Chondrocyte (in vitro differentiated cells): Measurements from ENCODE around the gene CHPT1. TPM values are rescaled to one million over a fixed set of nuclear protein-coding genes. Genes with fewer than 3 reads are reported as not detected.

Experiments used
- DNase-seq: peaks from one replicate; pipeline ENCODE4 v3.0.0; 2021; ENCODE audit warnings: mixed read lengths, low spot score
- H3K27ac Mint-ChIP-seq: one replicate; pipeline ENCODE4 v1.8.0; 2021; ENCODE audit warnings: mild to moderate bottlenecking, moderate library complexity, mixed read lengths; ENCODE audit not compliant: unreplicated experiment
- H3K27me3 Mint-ChIP-seq: 2 replicates; pipeline ENCODE4 v1.8.0; 2021; ENCODE audit warnings: low read depth, mixed read lengths
- H3K36me3 Mint-ChIP-seq: 2 replicates; pipeline ENCODE4 v1.8.0; 2021; ENCODE audit warnings: low read depth, mixed read lengths
- H3K4me1 Mint-ChIP-seq: 2 replicates; pipeline ENCODE4 v1.8.0; 2021; ENCODE audit warnings: low read depth, mild to moderate bottlenecking, mixed read lengths
- H3K4me3 Mint-ChIP-seq: one replicate; pipeline ENCODE4 v1.8.0; 2021; ENCODE audit warnings: mild to moderate bottlenecking, moderate library complexity, mixed read lengths; ENCODE audit not compliant: unreplicated experiment
- H3K9me3 Mint-ChIP-seq: 2 replicates; pipeline ENCODE4 v1.8.0; 2021; ENCODE audit warnings: low read depth, mixed read lengths
- CTCF ChIP-seq: fragments of 200-600 bp; sonication (generic); IDR thresholded peaks from 2 replicates; pipeline ENCODE4 v1.5.0; 2021; ENCODE audit warnings: antibody characterized with exemption, mild to moderate bottlenecking, moderate library complexity
- long read RNA-seq: library from polyadenylated mRNA; stranded (forward); transcript quantifications from one replicate; pipeline ENCODE4 v2.0.0, GENCODE V29; 2021
- total RNA-seq: library from RNA; stranded (reverse); gene quantifications from 3 replicates; pipeline ENCODE4 v1.2.1, GENCODE V29; 2021

The CHPT1 gene
- total RNA-seq: 32.1 to 36.3 TPM (median 34.1 TPM) in 3 replicates
- long read RNA-seq, transcript CHPT1-205 (8 exons, 2,001 nt): minor isoform, 13 of 84 reads
- long read RNA-seq, transcript CHPT1-201 (9 exons, 1,585 nt): major isoform, 58 of 84 reads
- long read RNA-seq, partial matches to known transcripts: 0 of 84 reads
- long read RNA-seq, other reads (novel, unspliced or antisense): 13 of 84 reads

GRCh38 chr12:101697197-101697929, at the start of gene CHPT1:
CHPT1 (plus strand) TSS chr12:101697640; CDS start chr12:101697862, 222 bp downstream.
- H3K27ac Mint-ChIP-seq: peak within 1 kb of the TSS; percentile 69
- TF ChIP-seq CTCF: no peak
- H3K9me3 Mint-ChIP-seq: no peaks in the 10 kb centered on the region
- H3K4me1 Mint-ChIP-seq: peaks cover 36% of the 10 kb centered on the region
- H3K4me3 Mint-ChIP-seq: peak within 1 kb of the TSS; percentile 84
- no peak for DNase-seq
- H3K36me3 Mint-ChIP-seq: no peaks in the 10 kb centered on the region
- H3K27me3 Mint-ChIP-seq: no peaks in the 10 kb centered on the region

- TF ChIP-seq CTCF: no peak
- no peaks in the 10 kb centered on the region for H3K36me3 Mint-ChIP-seq
- H3K27ac Mint-ChIP-seq: no peak overlapping the region
- H3K4me3 Mint-ChIP-seq: no peak overlapping the region
- H3K27me3 Mint-ChIP-seq: peaks cover 4% of the 10 kb centered on the region
- H3K4me1 Mint-ChIP-seq: no peaks in the 10 kb centered on the region
- H3K9me3 Mint-ChIP-seq: no peaks in the 10 kb centered on the region
- no peak for DNase-seq
These were observed 49.7 kb upstream of the CHPT1 start for GRCh38 chr12:101647711-101648110.

DNA sequence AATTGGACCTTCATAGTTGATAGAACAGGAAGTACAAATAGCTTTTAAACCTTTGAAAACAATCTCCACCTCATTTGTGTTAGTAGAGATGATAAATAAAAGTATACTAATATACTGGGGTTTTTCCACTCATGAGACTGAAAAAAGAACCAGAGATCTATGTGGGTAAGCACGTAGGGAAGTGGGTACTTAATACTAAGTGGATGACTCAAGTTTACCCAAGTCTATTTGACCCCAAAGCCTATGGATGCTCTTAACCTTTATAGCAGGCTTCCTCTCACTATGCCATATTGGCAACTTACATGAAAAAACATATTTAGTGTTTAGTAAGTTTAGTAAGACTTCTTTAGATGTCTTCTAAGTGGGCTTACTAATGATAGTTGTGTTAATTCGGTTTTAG, 49.2 kb upstream of the CHPT1 start:
- Mint-ChIP-seq H3K27ac (no peak overlapping the region), H3K4me1 (no peaks in the 10 kb centered on the region), H3K36me3 (no peaks in the 10 kb centered on the region), H3K27me3 (peaks cover 3% of the 10 kb centered on the region), H3K4me3 (no peak overlapping the region), H3K9me3 (no peaks in the 10 kb centered on the region)
- DNase-seq: no peak
- TF ChIP-seq CTCF: no peak

DNA sequence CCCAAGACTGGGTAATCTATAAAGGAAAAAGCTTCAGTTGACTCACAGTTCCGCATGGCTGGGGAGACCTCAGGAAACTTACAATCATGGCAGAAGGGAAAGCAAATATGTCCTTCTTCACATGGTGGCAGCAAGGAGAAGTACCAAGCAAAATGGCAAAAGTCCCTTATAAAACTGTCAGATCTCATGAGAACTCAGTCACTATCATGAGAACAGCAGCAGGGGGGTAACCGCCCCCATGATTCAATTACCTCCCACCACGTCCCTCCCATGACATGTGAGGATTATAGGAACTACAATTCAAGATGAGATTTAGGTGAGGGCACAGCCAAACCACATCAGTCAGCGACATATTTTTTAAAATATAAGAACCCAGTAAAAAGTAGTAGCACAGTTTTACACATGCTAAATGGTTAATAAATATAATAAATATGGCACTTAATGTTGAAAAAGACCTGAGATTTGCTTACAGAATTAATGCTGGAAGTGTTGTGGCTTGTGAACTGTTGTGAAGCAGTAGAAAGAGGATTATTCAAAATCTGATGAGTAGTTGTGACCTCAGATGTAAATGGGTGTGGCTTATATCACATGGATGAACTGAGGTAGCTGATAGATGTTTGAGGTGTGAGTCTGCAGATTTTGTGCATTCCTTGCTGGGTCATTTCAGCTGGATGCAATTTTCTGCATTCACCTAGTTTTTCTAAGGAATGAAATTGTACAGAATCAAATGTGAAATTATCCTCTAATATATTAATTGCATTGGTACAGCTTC, 46.9 kb upstream of the CHPT1 start:
- DNase-seq: no peak
- H3K27me3 Mint-ChIP-seq: peaks cover 8% of the 10 kb centered on the region
- no peak overlapping the region for H3K4me3 Mint-ChIP-seq
- no peak overlapping the region for H3K27ac Mint-ChIP-seq
- TF ChIP-seq CTCF: no peak
- no peaks in the 10 kb centered on the region for H3K4me1 Mint-ChIP-seq
- no peaks in the 10 kb centered on the region for H3K36me3 Mint-ChIP-seq
- H3K9me3 Mint-ChIP-seq: no peaks in the 10 kb centered on the region

DNA sequence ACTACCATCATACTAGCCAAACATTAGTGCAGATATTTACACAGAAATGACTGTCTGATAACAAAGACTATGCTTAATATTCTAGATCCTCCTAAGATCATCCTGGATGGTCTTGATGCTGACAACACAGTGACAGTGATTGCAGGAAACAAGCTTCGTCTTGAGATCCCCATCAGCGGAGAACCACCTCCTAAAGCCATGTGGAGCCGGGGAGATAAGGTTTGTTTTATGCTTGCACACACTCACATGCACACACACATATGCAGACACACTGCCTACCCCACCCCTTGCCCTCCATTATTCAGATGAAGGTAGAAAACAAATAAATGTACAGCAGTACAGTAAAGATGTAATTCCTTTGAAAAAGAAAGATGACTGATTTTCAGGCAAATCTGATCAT, 44.4 kb upstream of the CHPT1 start:
- no peaks in the 10 kb centered on the region for H3K36me3 Mint-ChIP-seq
- no peaks in the 10 kb centered on the region for H3K4me1 Mint-ChIP-seq
- H3K4me3 Mint-ChIP-seq: no peak overlapping the region
- H3K27me3 Mint-ChIP-seq: peaks cover 8% of the 10 kb centered on the region
- H3K27ac Mint-ChIP-seq: no peak overlapping the region
- TF ChIP-seq CTCF: no peak
- no peak for DNase-seq
- H3K9me3 Mint-ChIP-seq: no peaks in the 10 kb centered on the region
